ENCODE results near the gene IL15RA. TPM values are rescaled to one million over a fixed set of nuclear protein-coding genes. Genes with fewer than 3 reads are reported as not detected.

IL15RA gene
- total and polyA plus RNA-seq, 2 donors (not counting 3 experiments of a cell fraction or from before 2014, with no cell fraction given): 18.8 to 20.6 TPM

DNA sequence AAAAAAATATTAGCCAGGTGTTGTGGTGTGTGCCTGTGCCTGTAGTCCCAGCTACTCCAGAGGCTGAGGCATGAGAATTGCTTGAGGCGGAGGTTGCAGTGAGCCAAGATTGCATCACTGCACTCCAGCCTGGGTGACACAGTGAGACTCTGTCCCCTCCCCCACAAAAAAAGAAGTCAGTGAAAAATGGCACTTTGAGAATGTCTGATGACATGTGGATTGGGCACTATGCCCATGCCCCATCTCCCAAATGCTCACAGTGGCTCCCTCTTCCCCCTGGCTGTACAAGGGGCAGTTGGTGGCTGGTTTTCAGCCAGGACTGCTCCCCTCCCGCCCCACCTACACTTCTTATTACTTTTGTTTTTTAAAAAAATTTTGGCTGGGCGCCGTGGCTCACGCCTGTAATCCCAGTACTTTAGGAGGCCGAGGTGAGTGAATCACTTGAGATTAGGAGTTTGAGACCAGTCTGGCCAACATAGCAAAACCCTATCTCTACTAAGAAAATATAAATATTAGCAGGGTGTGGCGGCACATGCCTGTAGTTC lies 26.1 kb downstream of the IL15RA start:
- CTCF ChIA-PET: interaction anchor here (0.6 to 3.9 kb wide), 5 partner anchors 22 to 451 kb away, joined by 3 to 23 read pairs (median 6); no protein-coding TSS in a partner anchor
- H3K4me2 ChIP-seq (ENCODE audit: insufficient read depth, low read length): no peak overlapping the region
- intact Hi-C loops (cut with micrococcal nuclease): no loop called here

DNA sequence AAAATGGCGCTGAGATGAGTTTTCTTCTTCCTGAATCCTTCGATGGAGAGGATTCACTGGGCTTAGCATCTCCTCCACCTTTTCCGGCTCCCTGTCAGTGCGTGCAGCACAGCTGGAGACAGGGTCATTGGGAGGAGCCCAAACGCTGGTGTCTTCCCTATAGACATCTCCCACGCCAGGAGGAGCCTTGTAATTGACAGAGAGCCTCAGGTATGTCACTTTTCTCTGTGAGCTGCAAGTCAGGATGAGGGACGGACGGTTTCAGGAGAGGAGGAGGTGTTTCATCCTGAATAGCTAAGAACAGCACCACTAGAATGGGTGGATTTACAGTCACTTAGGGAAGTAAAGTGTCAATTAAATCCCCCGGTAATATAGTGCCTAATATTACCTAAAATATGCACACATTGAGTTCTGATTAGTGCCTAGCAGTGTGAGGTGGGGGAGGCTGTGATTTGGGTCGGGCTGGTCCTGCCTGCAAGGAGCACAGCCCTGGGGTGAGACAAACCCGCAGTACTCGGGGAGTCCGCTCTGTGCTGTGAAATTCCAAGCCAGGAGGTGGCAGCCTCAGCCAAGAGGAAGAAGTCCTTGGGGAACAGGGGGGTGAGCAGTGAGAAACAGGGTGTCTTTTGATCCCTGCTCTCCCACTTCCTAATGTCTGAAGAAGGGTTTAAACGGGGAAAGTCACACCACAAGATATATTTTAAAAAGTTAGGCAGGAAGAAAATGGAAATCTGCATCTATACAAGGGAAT lies 28.2 kb downstream of the IL15RA start:
- ChIA-PET POLR2A (interaction anchor here (0.7 kb wide), 1 partner anchor 294 kb away, joined by 3 read pairs; no protein-coding TSS in a partner anchor), CTCF (interaction anchor here (0.6 to 3.2 kb wide), 8 partner anchors 22 to 453 kb away, joined by 3 to 32 read pairs (median 6); partner anchors contain the start of genes IL15RA and PFKFB3)
- dilution Hi-C loops (cut with MboI; ENCODE audit: extremely low pct_ligation_motif_present, low sequenced_read_pairs): no loop called here
- Histone ChIP-seq H3K4me1 (ENCODE audit: control insufficient read depth, extremely low read depth, insufficient read depth, low read length) (peaks cover 32% of the 10 kb centered on the region), H3K27me3 (ENCODE audit: control insufficient read depth in 2 of 2, insufficient read depth in 2 of 2, low read length in 2 of 2) (no peaks in the 10 kb centered on the region), H4K20me1 (replicated peaks; ENCODE audit: control insufficient read depth, extremely low read depth, insufficient read depth, low read length) (no peaks in the 10 kb centered on the region), H3K9me3 (replicated peaks; ENCODE audit: control insufficient read depth, insufficient read depth, low read length) (no peaks in the 10 kb centered on the region), H3K36me3 (ENCODE audit: control insufficient read depth in 2 of 2, extremely low read depth in 1 of 2, insufficient read depth in 2 of 2, low read length in 2 of 2) (peaks cover 0 to 7% of the 10 kb centered on the region in 2 experiments), H3K9me1 (replicated peaks; ENCODE audit: control insufficient read depth, extremely low read depth, insufficient read depth, low read length) (no peaks in the 10 kb centered on the region), H3K4me3 (replicated peaks in 1 of 3; ENCODE audit: insufficient read depth in 1 of 3, low read depth in 1 of 3, low read length in 3 of 3) (no peak overlapping the region), H3K9ac (replicated peaks; ENCODE audit: extremely low read depth, insufficient read depth, low read length) (no peak overlapping the region), H3K27ac (ENCODE audit: insufficient read depth, low read depth, low read length) (no peak overlapping the region), H2AFZ (ENCODE audit: low read depth, low read length) (no peak overlapping the region), H3K79me2 (ENCODE audit: control insufficient read depth, insufficient read depth, low read length) (no peaks in the 10 kb centered on the region), H3K4me2 (ENCODE audit: insufficient read depth, low read length) (no peak overlapping the region)
- no TSS peak for BruUV-seq (replicated peaks)
- intact Hi-C loops (cut with micrococcal nuclease): loop anchor here (1.0 to 5.0 kb wide), 5 partner anchors 65 to 452 kb away; partner anchors contain the start of gene PFKFB3
- TF ChIP-seq MYC (IDR thresholded peaks at IDR 0.05; ENCODE audit: low read depth, low read length) (no peak), FOS (IDR thresholded peaks at IDR 0.05; ENCODE audit: borderline replicate concordance, insufficient read depth, low read length) (no peak), EZH2 (IDR thresholded peaks at IDR 0.05; ENCODE audit: borderline replicate concordance, low read depth, low read length, severe bottlenecking) (no peak)
- TF ChIP-seq, protein P1, sequence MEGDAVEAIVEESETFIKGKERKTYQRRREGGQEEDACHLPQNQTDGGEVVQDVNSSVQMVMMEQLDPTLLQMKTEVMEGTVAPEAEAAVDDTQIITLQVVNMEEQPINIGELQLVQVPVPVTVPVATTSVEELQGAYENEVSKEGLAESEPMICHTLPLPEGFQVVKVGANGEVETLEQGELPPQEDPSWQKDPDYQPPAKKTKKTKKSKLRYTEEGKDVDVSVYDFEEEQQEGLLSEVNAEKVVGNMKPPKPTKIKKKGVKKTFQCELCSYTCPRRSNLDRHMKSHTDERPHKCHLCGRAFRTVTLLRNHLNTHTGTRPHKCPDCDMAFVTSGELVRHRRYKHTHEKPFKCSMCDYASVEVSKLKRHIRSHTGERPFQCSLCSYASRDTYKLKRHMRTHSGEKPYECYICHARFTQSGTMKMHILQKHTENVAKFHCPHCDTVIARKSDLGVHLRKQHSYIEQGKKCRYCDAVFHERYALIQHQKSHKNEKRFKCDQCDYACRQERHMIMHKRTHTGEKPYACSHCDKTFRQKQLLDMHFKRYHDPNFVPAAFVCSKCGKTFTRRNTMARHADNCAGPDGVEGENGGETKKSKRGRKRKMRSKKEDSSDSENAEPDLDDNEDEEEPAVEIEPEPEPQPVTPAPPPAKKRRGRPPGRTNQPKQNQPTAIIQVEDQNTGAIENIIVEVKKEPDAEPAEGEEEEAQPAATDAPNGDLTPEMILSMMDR (IDR thresholded peaks at IDR 0.05; ENCODE audit: extremely low read depth in 1 of 2, insufficient read depth in 1 of 2, low read depth in 1 of 2, low read length in 2 of 2): peak; percentile 45 to 66
- DNase-seq (ENCODE audit: low read depth, low spot score) (peak; percentile 82), FAIRE-seq (peak; percentile 84)

More for the DNA sequence above, 26.1 kb downstream of the IL15RA start:
- FAIRE-seq (no peak), DNase-seq (ENCODE audit: low read depth, low spot score) (no peak)
- H3K4me3 ChIP-seq (replicated peaks in 1 of 3; ENCODE audit: insufficient read depth in 1 of 3, low read depth in 1 of 3, low read length in 3 of 3): no peak overlapping the region
- POLR2A ChIA-PET: interaction anchor here (0.6 to 0.7 kb wide), 2 partner anchors 135 to 140 kb away, joined by 3 to 11 read pairs; no protein-coding TSS in a partner anchor
- H3K9ac ChIP-seq (replicated peaks; ENCODE audit: extremely low read depth, insufficient read depth, low read length): no peak overlapping the region
- H4K20me1 ChIP-seq (replicated peaks; ENCODE audit: control insufficient read depth, extremely low read depth, insufficient read depth, low read length): no peaks in the 10 kb centered on the region
- no peaks in the 10 kb centered on the region for H3K9me1 ChIP-seq (replicated peaks; ENCODE audit: control insufficient read depth, extremely low read depth, insufficient read depth, low read length)
- H3K9me3 ChIP-seq (replicated peaks; ENCODE audit: control insufficient read depth, insufficient read depth, low read length): no peaks in the 10 kb centered on the region
- no peaks in the 10 kb centered on the region for H3K79me2 ChIP-seq (ENCODE audit: control insufficient read depth, insufficient read depth, low read length)
- TF ChIP-seq FOS (IDR thresholded peaks at IDR 0.05; ENCODE audit: borderline replicate concordance, insufficient read depth, low read length) (no peak), POLR2A (IDR thresholded peaks at IDR 0.05; ENCODE audit: low read depth, low read length) (no peak)
- dilution Hi-C loops (cut with MboI; ENCODE audit: extremely low pct_ligation_motif_present, low sequenced_read_pairs): loop anchor here (25.0 kb wide), 1 partner anchor 136 kb away; the partner anchor contains the start of gene RBM17
- BruUV-seq (replicated peaks): no TSS peak
- H3K27ac ChIP-seq (ENCODE audit: insufficient read depth, low read depth, low read length): no peak overlapping the region
- H2AFZ ChIP-seq (ENCODE audit: low read depth, low read length): no peak overlapping the region
- H3K27me3 ChIP-seq (ENCODE audit: control insufficient read depth in 2 of 2, insufficient read depth in 2 of 2, low read length in 2 of 2): no peaks in the 10 kb centered on the region
- peaks cover 15% of the 10 kb centered on the region for H3K4me1 ChIP-seq (ENCODE audit: control insufficient read depth, extremely low read depth, insufficient read depth, low read length)
- H3K36me3 ChIP-seq (ENCODE audit: control insufficient read depth in 2 of 2, extremely low read depth in 1 of 2, insufficient read depth in 2 of 2, low read length in 2 of 2): peaks cover 0 to 7% of the 10 kb centered on the region in 2 experiments

Measured in endothelial cell of umbilical vein (primary cell).